HUES6 (cell line): Measurements from ENCODE around the gene KLHL40.

Experiments
- H3K27ac ChIP-seq: 2 replicates; pipeline ENCODE4 v1.7.0; 2013; ENCODE audit warnings: low read depth, mild to moderate bottlenecking, low read length, inconsistent platforms
- H3K27me3 ChIP-seq: 2 replicates; pipeline ENCODE4 v1.6.1; 2013; ENCODE audit warnings: low read length; ENCODE audit not compliant: control insufficient read depth, insufficient read depth
- H3K36me3 ChIP-seq: 2 replicates; pipeline ENCODE4 v1.6.1; 2013; ENCODE audit warnings: low read length; ENCODE audit not compliant: control insufficient read depth, insufficient read depth
- H3K4me1 ChIP-seq: 2 replicates; pipeline ENCODE4 v1.6.1; 2013; ENCODE audit warnings: low read length; ENCODE audit not compliant: control insufficient read depth, insufficient read depth
- H3K4me3 ChIP-seq: 2 replicates; pipeline ENCODE4 v1.5.1; 2013; ENCODE audit warnings: low read depth, low read length
- H3K9ac ChIP-seq: one replicate; pipeline ENCODE4 v1.6.1; 2013; ENCODE audit warnings: mild to moderate bottlenecking, low read length
- H3K9me3 ChIP-seq: 2 replicates; pipeline ENCODE4 v1.6.1; 2013; ENCODE audit warnings: low read depth, low read length; ENCODE audit not compliant: control insufficient read depth, insufficient read depth

KLHL40 gene

DNA sequence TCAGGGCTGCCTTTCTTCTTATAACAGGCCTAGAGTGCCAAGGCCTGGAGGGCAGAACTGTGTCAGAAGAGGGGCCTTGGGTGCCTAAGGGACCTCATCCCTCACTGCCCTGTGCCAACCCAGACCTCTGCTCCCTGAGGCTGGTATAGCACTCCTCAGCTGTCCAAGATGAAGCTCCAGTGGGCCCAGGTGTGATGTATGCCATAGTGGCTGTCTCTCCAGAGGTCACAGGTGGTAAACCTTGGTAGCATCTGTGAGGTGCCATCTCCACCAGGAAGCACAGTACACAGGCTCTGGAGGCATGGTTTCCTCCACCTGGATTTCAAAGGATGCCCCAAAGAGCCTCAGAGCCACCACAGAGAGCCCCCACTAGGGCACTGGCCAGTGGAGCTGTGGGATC, 12.3 kb upstream of the KLHL40 start:
- no peak overlapping the region for H3K4me3 ChIP-seq
- H3K27ac ChIP-seq, result no peak overlapping the region
- H3K9me3 ChIP-seq, result peaks cover 8% of the 10 kb centered on the region
- no peak overlapping the region for H3K9ac ChIP-seq
- no peaks in the 10 kb centered on the region; the same call in 1 of the 2 replicates for H3K27me3 ChIP-seq
- no peaks in the 10 kb centered on the region for H3K36me3 ChIP-seq
- H3K4me1 ChIP-seq, result no peaks in the 10 kb centered on the region

DNA sequence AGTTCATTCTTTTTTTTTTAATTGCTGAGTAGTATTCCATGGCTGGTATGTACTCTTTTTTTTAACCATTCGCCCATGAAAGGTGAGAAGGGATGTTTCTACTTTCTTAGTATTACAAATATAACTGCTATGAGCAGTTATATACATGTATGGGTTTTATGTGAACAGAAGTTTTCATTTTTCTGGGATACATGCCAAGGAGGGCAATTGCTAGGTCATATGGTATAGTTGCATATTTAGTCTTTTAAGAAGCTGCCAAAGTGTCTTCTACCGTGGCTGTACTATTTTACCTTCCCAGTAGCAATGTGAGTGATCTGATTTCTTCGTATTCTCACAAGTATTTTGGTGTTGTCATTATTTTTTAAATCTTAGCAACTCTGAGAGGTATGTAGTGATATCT, 11.2 kb upstream of the KLHL40 start:
- no peaks in the 10 kb centered on the region; the same call in 1 of the 2 replicates for H3K27me3 ChIP-seq
- no peaks in the 10 kb centered on the region for H3K36me3 ChIP-seq
- no peaks in the 10 kb centered on the region for H3K4me1 ChIP-seq
- H3K27ac ChIP-seq, result no peak overlapping the region
- no peak overlapping the region for H3K9ac ChIP-seq
- H3K4me3 ChIP-seq, result no peak overlapping the region
- peaks cover 8% of the 10 kb centered on the region for H3K9me3 ChIP-seq

- Histone ChIP-seq H3K9me3 (peaks cover 4% of the 10 kb centered on the region; the same call in 1 of the 2 replicates), H3K27me3 (no peaks in the 10 kb centered on the region; the same call in 1 of the 2 replicates), H3K27ac (no peak overlapping the region), H3K4me1 (no peaks in the 10 kb centered on the region), H3K36me3 (no peaks in the 10 kb centered on the region), H3K9ac (no peak overlapping the region), H3K4me3 (no peak overlapping the region)
Observed at GRCh38 chr3:42675909-42676308, 9.4 kb upstream of the KLHL40 start.

DNA sequence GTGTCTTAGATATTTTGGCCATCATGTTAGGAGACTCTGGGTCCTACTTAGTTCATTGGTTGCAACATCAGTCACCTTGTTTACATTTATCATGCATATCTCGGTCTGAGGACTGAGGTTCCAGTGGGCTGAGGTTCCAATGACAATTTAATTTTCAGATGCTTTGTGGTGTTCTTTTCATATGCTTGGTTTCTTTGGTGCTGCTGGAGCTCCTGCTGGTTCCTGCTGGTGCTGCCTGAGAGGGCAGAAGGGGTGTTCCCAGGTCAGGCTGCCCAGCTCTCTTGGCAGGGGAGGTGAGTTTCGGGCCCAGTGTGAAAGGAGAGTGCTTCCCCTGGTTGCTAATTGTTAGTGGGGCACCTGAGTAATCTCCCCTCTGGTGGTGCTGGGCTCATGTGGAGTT, 6.9 kb upstream of the KLHL40 start:
- H3K27me3 ChIP-seq, result no peaks in the 10 kb centered on the region
- no peak overlapping the region for H3K9ac ChIP-seq
- H3K36me3 ChIP-seq, result no peaks in the 10 kb centered on the region
- H3K4me1 ChIP-seq, result peaks cover 4% of the 10 kb centered on the region; the same call in 1 of the 2 replicates
- H3K27ac ChIP-seq, result no peak overlapping the region
- H3K4me3 ChIP-seq, result no peak overlapping the region
- H3K9me3 ChIP-seq, result peaks cover 4% of the 10 kb centered on the region; the same call in 1 of the 2 replicates

GRCh38 chr3:42680271-42680670, 5.1 kb upstream of the KLHL40 start:
- Histone ChIP-seq H3K9me3 (peaks cover 4% of the 10 kb centered on the region; the same call in 1 of the 2 replicates), H3K27me3 (no peaks in the 10 kb centered on the region), H3K4me1 (peaks cover 5% of the 10 kb centered on the region; the same call in 1 of the 2 replicates), H3K27ac (no peak overlapping the region), H3K36me3 (no peaks in the 10 kb centered on the region), H3K9ac (no peak overlapping the region), H3K4me3 (no peak overlapping the region)

DNA sequence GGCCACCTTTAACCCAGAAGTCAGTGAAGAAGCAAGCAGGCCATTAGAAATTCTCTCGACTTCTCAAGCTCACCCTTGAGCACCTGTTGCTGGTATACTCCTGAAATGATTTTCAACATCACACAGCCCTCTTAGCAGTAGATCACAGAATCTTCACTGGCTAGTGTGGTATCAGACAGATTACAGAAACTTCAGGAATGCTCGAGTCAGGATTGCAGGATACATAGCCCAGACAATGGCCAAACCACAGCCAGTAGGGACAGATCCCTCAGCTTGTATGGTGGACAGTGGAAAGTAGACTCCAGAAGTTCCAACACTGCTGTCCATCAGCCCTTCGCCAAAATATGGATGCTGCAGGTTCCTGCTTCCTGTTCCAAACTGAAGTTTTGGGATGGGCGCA, 4.5 kb upstream of the KLHL40 start:
- no peak overlapping the region for H3K27ac ChIP-seq
- H3K27me3 ChIP-seq, result no peaks in the 10 kb centered on the region
- H3K4me3 ChIP-seq, result no peak overlapping the region
- no peaks in the 10 kb centered on the region for H3K36me3 ChIP-seq
- peaks cover 4% of the 10 kb centered on the region; the same call in 1 of the 2 replicates for H3K9me3 ChIP-seq
- no peak overlapping the region for H3K9ac ChIP-seq
- H3K4me1 ChIP-seq, result peaks cover 5% of the 10 kb centered on the region; the same call in 1 of the 2 replicates

GRCh38 chr3:42681361-42682038, 3.8 kb upstream of the KLHL40 start:
- no peak overlapping the region for H3K9ac ChIP-seq
- no peaks in the 10 kb centered on the region for H3K36me3 ChIP-seq
- H3K27me3 ChIP-seq, result no peaks in the 10 kb centered on the region
- H3K4me1 ChIP-seq, result peaks cover 5% of the 10 kb centered on the region; the same call in 1 of the 2 replicates
- H3K4me3 ChIP-seq, result no peak overlapping the region
- H3K9me3 ChIP-seq, result no peaks in the 10 kb centered on the region
- H3K27ac ChIP-seq, result no peak overlapping the region

DNA sequence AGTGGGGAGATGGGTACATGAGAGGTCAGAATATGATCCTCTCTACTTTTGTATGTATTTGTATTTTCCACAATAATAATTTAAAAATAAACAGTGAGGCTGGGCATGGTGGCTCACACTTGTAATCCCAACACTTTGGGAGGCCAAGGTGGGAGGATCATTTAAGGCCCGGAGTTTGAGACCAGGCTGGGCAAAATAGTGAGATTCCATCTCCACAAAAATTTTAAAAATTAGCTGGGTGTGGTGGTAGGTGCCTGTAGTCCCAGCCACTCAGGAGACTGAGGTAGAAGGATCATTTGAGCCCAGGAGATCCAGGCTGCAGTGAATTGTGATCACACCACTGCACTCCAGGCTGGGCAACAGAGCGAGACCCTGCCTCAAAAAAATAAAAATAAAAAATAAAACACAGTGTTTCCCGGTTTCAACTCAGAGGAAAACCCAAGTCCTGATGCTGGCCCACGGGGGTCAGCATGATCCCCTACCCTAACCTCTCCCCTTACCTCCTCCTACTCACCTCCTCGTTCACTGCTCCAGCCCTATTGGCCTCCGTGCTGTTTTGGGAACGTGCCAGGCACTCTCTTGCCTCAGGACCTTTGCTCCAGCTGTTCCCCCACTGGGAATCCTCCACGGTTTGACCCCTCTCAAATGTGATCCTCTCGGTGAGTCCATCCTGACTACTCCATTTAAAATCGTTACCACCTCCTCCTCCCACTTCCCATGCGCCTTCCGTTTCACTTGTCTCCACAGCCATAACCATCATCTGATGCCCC, 2.9 kb upstream of the KLHL40 start:
- no peaks in the 10 kb centered on the region for H3K36me3 ChIP-seq
- H3K4me3 ChIP-seq, result no peak overlapping the region
- H3K9me3 ChIP-seq, result no peaks in the 10 kb centered on the region
- no peak overlapping the region for H3K9ac ChIP-seq
- H3K27ac ChIP-seq, result no peak overlapping the region
- H3K27me3 ChIP-seq, result no peaks in the 10 kb centered on the region
- peaks cover 5% of the 10 kb centered on the region; the same call in 1 of the 2 replicates for H3K4me1 ChIP-seq

- Histone ChIP-seq H3K9me3 (no peaks in the 10 kb centered on the region), H3K36me3 (no peaks in the 10 kb centered on the region), H3K4me3 (no peak overlapping the region), H3K4me1 (peaks cover 8% of the 10 kb centered on the region; the same call in 1 of the 2 replicates), H3K27me3 (no peaks in the 10 kb centered on the region), H3K27ac (no peak overlapping the region), H3K9ac (no peak overlapping the region)
Observed at GRCh38 chr3:42683875-42684598, 1.3 kb upstream of the KLHL40 start.

DNA sequence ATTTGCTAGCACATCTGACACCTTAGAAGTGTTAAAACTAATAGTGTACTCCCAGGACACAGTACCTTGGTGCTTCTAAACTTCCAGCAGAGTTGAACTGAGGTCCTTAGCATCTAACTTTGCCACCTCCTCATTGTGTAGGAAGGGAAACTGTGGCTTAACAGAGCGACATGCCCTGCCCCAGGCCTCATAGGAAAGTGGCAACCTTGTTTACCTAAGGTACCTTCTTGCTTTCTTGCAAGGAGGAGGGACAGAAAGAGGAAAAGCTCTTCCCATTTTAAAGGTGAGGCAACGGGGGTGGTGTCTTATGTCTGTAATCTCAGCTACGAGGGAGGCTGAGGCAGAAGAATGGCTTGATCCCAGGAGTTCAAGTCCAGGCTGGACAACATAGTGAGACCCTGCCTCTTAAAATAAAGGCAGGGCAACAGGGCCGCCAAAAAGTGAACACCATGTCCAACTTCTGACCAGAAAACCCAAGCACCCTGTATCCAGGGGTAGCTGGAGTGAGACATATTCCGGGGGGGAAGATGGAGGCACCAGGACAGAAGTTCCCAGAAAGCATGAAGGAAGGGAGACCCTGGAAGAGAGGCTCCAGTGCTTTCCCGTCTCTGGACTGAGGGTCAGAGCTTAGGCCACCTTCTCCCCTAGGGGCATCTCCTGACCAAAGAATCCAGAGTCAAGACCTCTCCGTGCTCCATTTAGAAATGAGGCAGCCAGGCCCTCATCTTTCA, 540 bp upstream of the KLHL40 start:
- Histone ChIP-seq H3K4me3 (no peak overlapping the region), H3K9me3 (no peaks in the 10 kb centered on the region), H3K4me1 (peaks cover 11% of the 10 kb centered on the region), H3K27ac (no peak overlapping the region), H3K9ac (no peak overlapping the region), H3K36me3 (no peaks in the 10 kb centered on the region), H3K27me3 (no peaks in the 10 kb centered on the region)
